Endothelial cell of umbilical vein (primary cell): ENCODE measurements around the gene NAA30. TPM values are rescaled to one million over a fixed set of nuclear protein-coding genes. Genes with fewer than 3 reads are reported as not detected.
A peak's percentile ranks its signal among the peaks of the same experiment; 100 is the strongest.

Experiments
- BruUV-seq: library from RNA; stranded (reverse); fragments of 400-500 nt; replicated peaks from 2 replicates; lab custom pipeline; 2021; lab: Mats Ljungman, UMichigan
- CTCF ChIA-PET: fragments of 300-600, 350-600 bp; sonication (Branson Sonifier 250); formaldehyde crosslinking; loops from one replicate; lab custom pipeline; 2021; ENCODE audit warnings: antibody characterized with exemption, inconsistent platforms; lab: Charles Lee
- POLR2A ChIA-PET: fragments of 300-600, 350-600 bp; sonication (Branson Sonifier 250); formaldehyde crosslinking; loops from one replicate; lab custom pipeline; 2021; ENCODE audit warnings: antibody characterized with exemption, inconsistent platforms; lab: Charles Lee
- DNase-seq: peaks from one replicate; pipeline ENCODE4 v3.0.0-alpha.2; 2011; ENCODE audit warnings: low read depth, low spot score
- FAIRE-seq: peaks from 2 replicates; lab custom pipeline; 2011; peaks lifted over from hg19 to GRCh38; lab: Jason Lieb, UNC
- H2AFZ ChIP-seq: 2 replicates; pipeline ENCODE4 v1.6.0; 2012; ENCODE audit warnings: low read depth, low read length, control low read depth, inconsistent platforms
- H3K27ac ChIP-seq: 2 replicates; pipeline ENCODE4 v1.5.1; 2011; ENCODE audit warnings: low read depth, mild to moderate bottlenecking, control low read depth, low read length, moderate library complexity; ENCODE audit not compliant: insufficient read depth
- H3K27me3 ChIP-seq, 2 experiments: 2 replicates each; pipeline versions ENCODE4 v1.6.0 to v1.6.1; 2011; ENCODE audit warnings: low read length in 2 of 2, mixed read lengths in 1 of 2; ENCODE audit not compliant: control insufficient read depth in 2 of 2, insufficient read depth in 2 of 2
- H3K36me3 ChIP-seq, 2 experiments: 2 replicates in 1 of 2; 3 replicates in 1 of 2; pipeline ENCODE4 v1.5.1; 2011; ENCODE audit warnings: low read length in 2 of 2, mild to moderate bottlenecking in 1 of 2, moderate library complexity in 1 of 2; ENCODE audit not compliant: control insufficient read depth in 2 of 2, insufficient read depth in 2 of 2; ENCODE audit errors: extremely low read depth in 1 of 2
- H3K4me1 ChIP-seq: 3 replicates; pipeline ENCODE4 v1.5.1; 2011; ENCODE audit warnings: mild to moderate bottlenecking, low read length; ENCODE audit not compliant: control insufficient read depth, insufficient read depth; ENCODE audit errors: extremely low read depth
- H3K4me2 ChIP-seq: 2 replicates; pipeline ENCODE4 v1.6.1; 2011; ENCODE audit warnings: low read length, control low read depth, mixed read lengths; ENCODE audit not compliant: insufficient read depth
- H3K4me3 ChIP-seq, 3 experiments: fragments of 200-600 bp in 1 of 3; sonication (generic), shearing (Covaris generic) in 1 of 3; replicated peaks in 1 of 3; 2 replicates each; pipeline ENCODE4 v1.5.1; 2011 to 2016; ENCODE audit warnings: control low read depth in 3 of 3, low read length in 3 of 3, mild to moderate bottlenecking in 2 of 3, inconsistent platforms in 1 of 3, low read depth in 1 of 3, moderate library complexity in 1 of 3; ENCODE audit not compliant: insufficient read depth in 1 of 3
- H3K79me2 ChIP-seq: 2 replicates; pipeline ENCODE4 v1.6.0; 2012; ENCODE audit warnings: low read length, inconsistent platforms; ENCODE audit not compliant: control insufficient read depth, insufficient read depth
- H3K9ac ChIP-seq: replicated peaks from 2 replicates; pipeline ENCODE3; 2011; ENCODE audit warnings: low read length, control low read depth; ENCODE audit not compliant: insufficient read depth; ENCODE audit errors: extremely low read depth
- H3K9me1 ChIP-seq: replicated peaks from 3 replicates; pipeline ENCODE4 v1.6.0; 2011; ENCODE audit warnings: mild to moderate bottlenecking, low read length; ENCODE audit not compliant: control insufficient read depth, insufficient read depth; ENCODE audit errors: extremely low read depth
- H3K9me3 ChIP-seq: replicated peaks from 2 replicates; pipeline ENCODE4 v1.5.1; 2012; ENCODE audit warnings: low read length, inconsistent platforms; ENCODE audit not compliant: control insufficient read depth, insufficient read depth
- H4K20me1 ChIP-seq: replicated peaks from 2 replicates; pipeline ENCODE3; 2011; ENCODE audit warnings: mild to moderate bottlenecking, low read length; ENCODE audit not compliant: control insufficient read depth, insufficient read depth; ENCODE audit errors: extremely low read depth
- CTCF ChIP-seq, 2 donors: IDR thresholded peaks; 1 replicate in 1 of 2; 2 replicates in 1 of 2; pipeline ENCODE4 v1.5.1; 2011; ENCODE audit warnings: low read length in 2 of 2, mild to moderate bottlenecking in 2 of 2, moderate library complexity in 2 of 2, control low read depth in 1 of 2, inconsistent platforms in 1 of 2, low read depth in 1 of 2; ENCODE audit not compliant: insufficient read depth in 1 of 2; ENCODE audit errors: extremely low read depth in 1 of 2
- EZH2 ChIP-seq: IDR thresholded peaks from 2 replicates; pipeline ENCODE4 v1.6.1; 2012; ENCODE audit warnings: borderline replicate concordance, low read depth, mild to moderate bottlenecking, moderate library complexity, low read length, inconsistent platforms; ENCODE audit not compliant: severe bottlenecking
- FOS ChIP-seq: IDR thresholded peaks from 2 replicates; pipeline ENCODE4 v1.6.1; 2011; ENCODE audit warnings: mild to moderate bottlenecking, low read length, moderate library complexity, borderline replicate concordance; ENCODE audit not compliant: insufficient read depth
- GATA2 ChIP-seq: IDR thresholded peaks from 2 replicates; pipeline ENCODE4 v1.7.0; 2011; ENCODE audit warnings: low read depth, mild to moderate bottlenecking, moderate library complexity, mixed read lengths, low read length; ENCODE audit not compliant: insufficient read length, insufficient read depth
- JUN ChIP-seq: IDR thresholded peaks from 2 replicates; pipeline ENCODE4 v1.6.1; 2011; ENCODE audit warnings: borderline replicate concordance, low read depth; ENCODE audit not compliant: insufficient read length, insufficient read depth
- MAX ChIP-seq: IDR thresholded peaks from 2 replicates; pipeline ENCODE4 v1.6.1; 2011; ENCODE audit not compliant: insufficient read depth, insufficient read length
- MYC ChIP-seq: IDR thresholded peaks from one replicate; pipeline ENCODE4 v1.6.1; 2011; ENCODE audit warnings: mild to moderate bottlenecking, low read depth, low read length
- POLR2A ChIP-seq: IDR thresholded peaks from 2 replicates; pipeline ENCODE4 v1.6.1; 2012; ENCODE audit warnings: low read depth, mild to moderate bottlenecking, control low read depth, low read length
- POLR2AphosphoS5 ChIP-seq: IDR thresholded peaks from 2 replicates; pipeline ENCODE4 v1.6.1; 2012; ENCODE audit warnings: low read depth, mild to moderate bottlenecking, control low read depth, low read length, moderate library complexity; ENCODE audit not compliant: insufficient read depth
- dilution Hi-C: fragments of 300-500 bp; cut with MboI; formaldehyde crosslinking; loops from one replicate; pipeline ENCODE4 v1.15.0; 2019; ENCODE audit warnings: low sequenced_read_pairs; ENCODE audit not compliant: extremely low pct_ligation_motif_present
- intact Hi-C: fragments of 100-400 bp; cut with micrococcal nuclease; formaldehyde crosslinking; loops from one replicate; pipeline ENCODE4 v1.10.0; 2022
- polyA plus RNA-seq, 4 experiments: library from polyadenylated mRNA; depleted of rRNA in 3 of 4; stranded (reverse) in 3 of 4; unstranded in 1 of 4; fragments of >200 nt; gene quantifications; 2 replicates each; pipeline versions ENCODE4 v1.2.1 to v1.2.3, GENCODE V29; 2011 to 2012; ENCODE audit warnings: missing spikeins in 1 of 4
- total RNA-seq: library from RNA; stranded (reverse); gene quantifications from 2 replicates; pipeline ENCODE4 v1.2.3, GENCODE V29; 2021

NAA30 gene
- total and polyA plus RNA-seq, 2 donors (not counting 3 experiments of a cell fraction or from before 2014, with no cell fraction given): 5.4 to 21.8 TPM

GRCh38 chr14:57390806-57391516, 575 bp downstream of the NAA30 start:
- Histone ChIP-seq H3K4me2 (peak overlapping the region; percentile 94), H2AFZ (peak overlapping the region; percentile 87), H3K79me2 (peaks cover 44% of the 10 kb centered on the region), H3K27me3 (no peaks in the 10 kb centered on the region), H3K4me3 (peak overlapping the region; percentile 36 to 95 (median 94)), H3K9me1 (no peaks in the 10 kb centered on the region), H3K4me1 (peaks cover 20% of the 10 kb centered on the region), H3K9me3 (no peaks in the 10 kb centered on the region), H3K27ac (peak overlapping the region; percentile 56), H3K9ac (peak overlapping the region; percentile 62), H3K36me3 (peaks cover 0 to 2% of the 10 kb centered on the region in 2 experiments), H4K20me1 (peaks cover 3% of the 10 kb centered on the region)
- TF ChIP-seq JUN: no peak
- TF ChIP-seq EZH2: no peak
- no peak for TF ChIP-seq MAX
- no peak for TF ChIP-seq CTCF (IDR thresholded peaks at IDR 0.05; ENCODE audit: extremely low read depth in 1 of 2, insufficient read depth in 1 of 2, low read depth in 1 of 2, low read length in 2 of 2)
- TF ChIP-seq POLR2AphosphoS5: no peak
- no peak for TF ChIP-seq MYC
- no peak for TF ChIP-seq POLR2A
- no peak for TF ChIP-seq FOS
- TF ChIP-seq GATA2: no peak
- CTCF ChIA-PET: interaction anchor here (0.6 to 2.6 kb wide), 5 partner anchors 9 to 909 kb away, joined by 3 to 11 read pairs (median 3); no protein-coding TSS in a partner anchor
- POLR2A ChIA-PET: interaction anchor here (0.5 to 1.2 kb wide), 3 partner anchors 28 to 872 kb away, joined by 3 to 5 read pairs (median 5); partner anchors contain the start of genes AP5M1 and EXOC5
- intact Hi-C loops: loop anchor here (1.0 to 10.0 kb wide), 6 partner anchors 9 to 816 kb away; partner anchors contain the start of genes AP5M1, EXOC5 and TMEM260
- BruUV-seq: no TSS peak
- dilution Hi-C loops: no loop called here
- DNase-seq: peak; percentile 66
- no peak for FAIRE-seq
